Body of pancreas (tissue), 4 donors: Measurements from ENCODE around the gene STX2.
"Not testable (repeated sequence)": the region's sequence is repeated elsewhere in the genome, so short reads cannot be mapped to it uniquely, and the experiment has no call there.

Source experiments
- CTCF ChIP-seq, 7 experiments: fragments of 450-650 bp in 4 of 7; fragments of 200-600 bp in 3 of 7; sonication (generic) in 3 of 7; IDR thresholded peaks; one replicate each; pipeline ENCODE4 v1.5.1; 2016 to 2019; ENCODE audit warnings: antibody characterized with exemption in 7 of 7
- POLR2A ChIP-seq, 3 donors: fragments of 450-650 bp; IDR thresholded peaks; one replicate each; pipeline ENCODE4 v1.6.1; 2016; ENCODE audit warnings: antibody characterized with exemption in 3 of 3, mild to moderate bottlenecking in 2 of 3

- TF ChIP-seq CTCF, POLR2A (IDR thresholded peaks at IDR 0.05): not testable (repeated sequence)
These were observed 36.7 kb upstream of the STX2 start for GRCh38 chr12:130875708-130876107.
